LHCN-M2 (cell line): ENCODE data around the gene ATP11A. TPM values are rescaled to one million over a fixed set of nuclear protein-coding genes. Genes with fewer than 3 reads are reported as not detected.
"Not testable (repeated sequence)": the region's sequence is repeated elsewhere in the genome, so short reads cannot be mapped to it uniquely, and the experiment has no call there.

ENCODE experiments used
- DNase-seq: peaks from one replicate; pipeline ENCODE4 v3.0.0-alpha.2; 2012; ENCODE audit warnings: low read depth
- total RNA-seq: library from RNA; depleted of rRNA; stranded (reverse); fragments of >200 nt; gene quantifications from 2 replicates; pipeline ENCODE4 v1.2.3, GENCODE V29; 2014

ATP11A gene
- total RNA-seq, 1 experiment from 2014 or later = 6.7 TPM

GRCh38 chr13:112855859-112856258, 166.0 kb downstream of the ATP11A start:
- DNase-seq = no peak

- DNase-seq = no peak
These were observed 168.2 kb downstream of the ATP11A start for GRCh38 chr13:112857914-112858490.

- no peak for DNase-seq
These were observed 169.4 kb downstream of the ATP11A start for GRCh38 chr13:112859128-112859816.

- DNase-seq = peak; percentile 73
These were observed 170.0 kb downstream of the ATP11A start for GRCh38 chr13:112859817-112860190.

GRCh38 chr13:112861876-112862615, 172.2 kb downstream of the ATP11A start:
- no peak for DNase-seq

GRCh38 chr13:112863356-112863755, 173.5 kb downstream of the ATP11A start:
- not testable (repeated sequence) for DNase-seq

- DNase-seq = not testable (repeated sequence)
These were observed 175.6 kb downstream of the ATP11A start for GRCh38 chr13:112865478-112865877.

GRCh38 chr13:112867301-112867711, 177.5 kb downstream of the ATP11A start:
- no peak for DNase-seq

- DNase-seq = no peak
These were observed 178.5 kb downstream of the ATP11A start for GRCh38 chr13:112868308-112868707.

GRCh38 chr13:112869202-112870050, 179.6 kb downstream of the ATP11A start:
- DNase-seq = peak; percentile 16

- no peak for DNase-seq
These were observed 180.2 kb downstream of the ATP11A start for GRCh38 chr13:112870051-112870331.

GRCh38 chr13:112870737-112871287, 181.0 kb downstream of the ATP11A start:
- DNase-seq = no peak

- no peak for DNase-seq
These were observed 181.9 kb downstream of the ATP11A start for GRCh38 chr13:112871742-112872141.

- not testable (repeated sequence) for DNase-seq
These were observed 183.1 kb downstream of the ATP11A start for GRCh38 chr13:112872657-112873631.

GRCh38 chr13:112873851-112874750, 184.3 kb downstream of the ATP11A start:
- DNase-seq = peak; percentile 52

GRCh38 chr13:112874751-112875300, 185.0 kb downstream of the ATP11A start:
- DNase-seq = no peak

GRCh38 chr13:112875627-112876026, 185.8 kb downstream of the ATP11A start:
- no peak for DNase-seq

GRCh38 chr13:112876305-112877000, 186.6 kb downstream of the ATP11A start:
- no peak for DNase-seq
